SK-N-SH (cell line): Measurements from ENCODE around the gene TMEM89. TPM values are rescaled to one million over a fixed set of nuclear protein-coding genes. Genes with fewer than 3 reads are reported as not detected.

Source experiments
- CTCF ChIA-PET: fragments of 300-600, 350-600 bp; formaldehyde crosslinking; extraction: SDS; loops from one replicate; lab custom pipeline; 2021; lab: Yijun Ruan, JAX
- POLR2A ChIA-PET: fragments of 350-600 bp; sonication (Branson Sonifier 250); formaldehyde crosslinking; extraction: SDS; loops from one replicate; lab custom pipeline; 2020; ENCODE audit warnings: antibody characterized with exemption, inconsistent platforms; lab: Yijun Ruan, JAX
- DNase-seq: peaks from one replicate; pipeline ENCODE4 v3.0.0; 2012
- H2AFZ ChIP-seq: fragments of 200-600 bp; sonication (generic); 2 replicates; pipeline ENCODE4 v1.8.1; 2016; ENCODE audit warnings: antibody characterized with exemption, mild to moderate bottlenecking, low read depth
- H3F3A ChIP-seq: fragments of 200-600 bp; sonication (generic); replicated peaks from 2 replicates; pipeline ENCODE3; 2016; ENCODE audit warnings: antibody characterized with exemption, mild to moderate bottlenecking; ENCODE audit not compliant: insufficient read depth
- H3K27ac ChIP-seq, 2 experiments: fragments of 200-500 bp in 1 of 2; fragments of 200-600 bp in 1 of 2; sonication (Bioruptor generic) in 1 of 2; sonication (generic), shearing (Covaris generic) in 1 of 2; 2 replicates each; pipeline versions ENCODE4 v1.5.1 to v1.6.1; 2014 to 2016; ENCODE audit warnings: low read depth in 2 of 2, inconsistent platforms in 1 of 2, low read length in 1 of 2, mild to moderate bottlenecking in 1 of 2, mixed read lengths in 1 of 2
- H3K27me3 ChIP-seq: fragments of 200-600 bp; sonication (generic), shearing (Covaris generic); 2 replicates; pipeline ENCODE4 v1.6.1; 2016; ENCODE audit warnings: mixed run types; ENCODE audit not compliant: insufficient read depth
- H3K36me3 ChIP-seq, 2 experiments: fragments of 200-500 bp in 1 of 2; fragments of 200-600 bp in 1 of 2; sonication (Bioruptor generic) in 1 of 2; sonication (generic) in 1 of 2; replicated peaks in 1 of 2; 2 replicates each; pipeline versions ENCODE3 to v1.5.1; 2014 to 2016; ENCODE audit warnings: low read length in 1 of 2, mild to moderate bottlenecking in 1 of 2; ENCODE audit not compliant: insufficient read depth in 2 of 2, control insufficient read depth in 1 of 2
- H3K4me1 ChIP-seq, 2 experiments: fragments of 200-500 bp in 1 of 2; fragments of 200-600 bp in 1 of 2; sonication (Bioruptor generic) in 1 of 2; sonication (generic), shearing (Covaris generic) in 1 of 2; 2 replicates each; pipeline versions ENCODE4 v1.5.1 to v1.6.1; 2014 to 2016; ENCODE audit warnings: low read depth in 1 of 2, low read length in 1 of 2, mixed run types in 1 of 2; ENCODE audit not compliant: insufficient read depth in 2 of 2, control insufficient read depth in 1 of 2
- H3K4me2 ChIP-seq: fragments of 200-600 bp; sonication (generic), shearing (Covaris generic); 2 replicates; pipeline ENCODE4 v1.6.1; 2017; ENCODE audit warnings: mixed run types
- H3K4me3 ChIP-seq, 2 experiments: fragments of 200-500 bp in 1 of 2; fragments of 200-600 bp in 1 of 2; sonication (Bioruptor generic) in 1 of 2; sonication (generic), shearing (Covaris generic) in 1 of 2; 2 replicates each; pipeline versions ENCODE4 v1.5.1 to v1.8.1; 2014 to 2016; ENCODE audit warnings: low read depth in 2 of 2, inconsistent platforms in 1 of 2, low read length in 1 of 2, mild to moderate bottlenecking in 1 of 2, mixed read lengths in 1 of 2, moderate library complexity in 1 of 2
- H3K79me2 ChIP-seq: fragments of 200-600 bp; sonication (generic); 2 replicates; pipeline ENCODE4 v1.8.1; 2017; ENCODE audit warnings: mild to moderate bottlenecking; ENCODE audit not compliant: insufficient read depth
- H3K9ac ChIP-seq: fragments of 200-600 bp; sonication (generic); 2 replicates; pipeline ENCODE4 v1.6.1; 2017; ENCODE audit warnings: mixed run types
- H3K9me2 ChIP-seq: fragments of 200-600 bp; sonication (generic); 2 replicates; pipeline ENCODE4 v1.6.1; 2017; ENCODE audit warnings: mixed run types
- H3K9me3 ChIP-seq: fragments of 200-600 bp; sonication (generic); 2 replicates; pipeline ENCODE4 v1.6.1; 2017; ENCODE audit warnings: mixed run types, mild to moderate bottlenecking, moderate library complexity
- H4K20me1 ChIP-seq: fragments of 200-600 bp; sonication (generic); 2 replicates; pipeline ENCODE4 v1.6.1; 2017; ENCODE audit warnings: mild to moderate bottlenecking, mixed run types; ENCODE audit not compliant: insufficient read depth
- CTCF ChIP-seq: fragments of 200-600 bp; sonication (generic); IDR thresholded peaks from 2 replicates; pipeline ENCODE4 v1.6.1; 2017; ENCODE audit warnings: antibody characterized with exemption, mild to moderate bottlenecking, moderate library complexity
- ELF1 ChIP-seq: IDR thresholded peaks from 2 replicates; pipeline ENCODE4 v1.4.0; 2012
- GABPA ChIP-seq: IDR thresholded peaks from 2 replicates; pipeline ENCODE4 v1.4.0; 2012; ENCODE audit warnings: low read depth, mild to moderate bottlenecking
- GATA2 ChIP-seq: sonication (generic); formaldehyde crosslinking; IDR thresholded peaks from 2 replicates; pipeline ENCODE4 v1.5.0; 2020; ENCODE audit warnings: mild to moderate bottlenecking, missing genetic modification reagents
- MAX ChIP-seq: IDR thresholded peaks from 2 replicates; pipeline ENCODE4 v1.4.0; 2012; ENCODE audit warnings: low read depth
- MEF2A ChIP-seq: IDR thresholded peaks from 2 replicates; pipeline ENCODE4 v1.4.0; 2012; ENCODE audit warnings: low read depth, borderline replicate concordance
- NRF1 ChIP-seq: IDR thresholded peaks from 2 replicates; pipeline ENCODE4 v1.6.1; 2012; ENCODE audit warnings: low read depth, mild to moderate bottlenecking, low read length
- RCOR1 ChIP-seq: fragments of 150-350 bp; IDR thresholded peaks from 2 replicates; pipeline ENCODE4 v1.6.1; 2017; ENCODE audit warnings: antibody characterized with exemption, low read length
- RXRA ChIP-seq: IDR thresholded peaks from 2 replicates; pipeline ENCODE4 v1.4.0; 2012; ENCODE audit warnings: low read depth, mild to moderate bottlenecking, borderline replicate concordance
- SIN3A ChIP-seq: IDR thresholded peaks from 2 replicates; pipeline ENCODE4 v1.6.1; 2012; ENCODE audit warnings: low read depth, mild to moderate bottlenecking, low read length, moderate library complexity, borderline replicate concordance
- SMC3 ChIP-seq: IDR thresholded peaks from 2 replicates; pipeline ENCODE4 v1.6.1; 2012; ENCODE audit warnings: low read depth, low read length, improper control_type of control experiment
- TCF12 ChIP-seq: IDR thresholded peaks from 2 replicates; pipeline ENCODE4 v1.4.0; 2012
- USF1 ChIP-seq: IDR thresholded peaks from 2 replicates; pipeline ENCODE4 v1.4.0; 2012; ENCODE audit warnings: low read depth, borderline replicate concordance
- ZBTB33 ChIP-seq: IDR thresholded peaks from 2 replicates; pipeline ENCODE4 v1.4.0; 2012; ENCODE audit warnings: low read depth, borderline replicate concordance
- whole genome bisulfite sequencing: methylation state at CpG from one replicate; pipeline ENCODE4 v1.1.6; 2017; ENCODE audit warnings: low lambda C conversion rate; 5-methylcytosine and 5-hydroxymethylcytosine counted together
- polyA plus RNA-seq, 3 experiments: library from polyadenylated mRNA; depleted of rRNA; stranded (reverse); fragments of >200 nt; gene quantifications; 2 replicates each; pipeline ENCODE4 v1.2.3, GENCODE V29; 2012

The TMEM89 gene
- polyA plus RNA-seq, 1 of the 3 experiments (the other 2 are of a cell fraction): not detected

- no peak for TF ChIP-seq ZBTB33
- TF ChIP-seq TCF12: no peak
- no peak for TF ChIP-seq GATA2 (CRISPR knock-in tag)
Observed at GRCh38 chr3:48587686-48588085, 33.9 kb downstream of the TMEM89 start (continued).

- Histone ChIP-seq H4K20me1 (no peaks in the 10 kb centered on the region), H3K36me3 (no peaks in the 10 kb centered on the region), H3K4me2 (no peak overlapping the region), H3K9me2 (no peaks in the 10 kb centered on the region), H3K9me3 (no peaks in the 10 kb centered on the region), H3K27ac (no peak overlapping the region), H3K9ac (no peak overlapping the region), H2AFZ (no peak overlapping the region), H3K27me3 (no peaks in the 10 kb centered on the region), H3K79me2 (no peaks in the 10 kb centered on the region), H3K4me3 (no peak overlapping the region), H3K4me1 (no peaks in the 10 kb centered on the region), H3F3A (no peaks in the 10 kb centered on the region)
- DNase-seq: no peak
- ChIA-PET CTCF (no interaction called here), POLR2A (no interaction called here)
- 96% methylated on average over 4 of the region's 8 CpGs for WGBS
- no peak for TF ChIP-seq SIN3A
- TF ChIP-seq RXRA: no peak
- TF ChIP-seq NRF1: no peak
- TF ChIP-seq GABPA: no peak
- TF ChIP-seq MAX: no peak
- no peak for TF ChIP-seq MEF2A
- no peak for TF ChIP-seq RCOR1
- no peak for TF ChIP-seq USF1
- no peak for TF ChIP-seq GATA2 (CRISPR knock-in tag)
- no peak for TF ChIP-seq SMC3
- TF ChIP-seq ELF1: no peak
- no peak for TF ChIP-seq TCF12
- no peak for TF ChIP-seq CTCF
Observed at GRCh38 chr3:48585411-48585810, 36.2 kb downstream of the TMEM89 start.
